Measurements from ENCODE around the gene NPAS4. TPM values are rescaled to one million over a fixed set of nuclear protein-coding genes. Genes with fewer than 3 reads are reported as not detected.

Gene NPAS4
- total RNA-seq, 2 experiments from 2014 or later, result 0.11 TPM; not detected in 1

GRCh38 chr11:66386171-66387069, 34.4 kb upstream of the NPAS4 start:
- ChIA-PET POLR2A (interaction anchor here (0.9 to 1.3 kb wide), 3 partner anchors 9 to 39 kb away, joined by 3 to 5 read pairs (median 4); partner anchors contain the start of gene B4GAT1), CTCF (interaction anchor here (0.7 to 8.7 kb wide), 47 partner anchors 9 to 280 kb away, joined by 3 to 149 read pairs (median 6); partner anchors contain the start of genes B4GAT1, BBS1, CD248 and DPP3)
- no peak overlapping the region for H3K27ac Mint-ChIP-seq
- no peaks in the 10 kb centered on the region for H3K27me3 Mint-ChIP-seq
- no peaks in the 10 kb centered on the region for H3K36me3 Mint-ChIP-seq (ENCODE audit: low read depth)
- ATAC-seq (peak; percentile 80), DNase-seq (peak; percentile 95)
- peaks cover 4% of the 10 kb centered on the region for H3K4me1 Mint-ChIP-seq (ENCODE audit: low read depth)
- peak overlapping the region; percentile 18 for H3K4me3 Mint-ChIP-seq
- intact Hi-C loops (cut with micrococcal nuclease), result loop anchor here (5.0 kb wide), 1 partner anchor 74 kb away; no protein-coding TSS in a partner anchor
- TF ChIP-seq CTCF (IDR thresholded peaks at IDR 0.05), result peak; percentile 87
- no peaks in the 10 kb centered on the region for H3K9me3 Mint-ChIP-seq

GRCh38 chr11:66388780-66389386, 32.0 kb upstream of the NPAS4 start:
- DNase-seq (peak; percentile 90), ATAC-seq (peak; percentile 89)
- intact Hi-C loops (cut with micrococcal nuclease), result loop anchor here (5.0 kb wide), 1 partner anchor 77 kb away; no protein-coding TSS in a partner anchor
- peaks cover 4% of the 10 kb centered on the region for H3K4me1 Mint-ChIP-seq (ENCODE audit: low read depth)
- ChIA-PET CTCF (interaction anchor here (0.8 to 8.7 kb wide), 47 partner anchors 8 to 429 kb away, joined by 3 to 149 read pairs (median 5); partner anchors contain the start of genes B4GAT1, BRMS1, CD248 and CTSF), POLR2A (interaction anchor here (0.6 to 1.5 kb wide), 3 partner anchors 16 to 77 kb away, joined by 4 to 6 read pairs (median 5); no protein-coding TSS in a partner anchor)
- no peak overlapping the region for H3K27ac Mint-ChIP-seq
- TF ChIP-seq CTCF (IDR thresholded peaks at IDR 0.05), result peak; percentile 86
- H3K9me3 Mint-ChIP-seq, result no peaks in the 10 kb centered on the region
- no peaks in the 10 kb centered on the region for H3K36me3 Mint-ChIP-seq (ENCODE audit: low read depth)
- peaks cover 4% of the 10 kb centered on the region for H3K27me3 Mint-ChIP-seq
- H3K4me3 Mint-ChIP-seq, result no peak overlapping the region

- no peak for ATAC-seq
- intact Hi-C loops (cut with micrococcal nuclease), result no loop called here
These were observed 29.5 kb upstream of the NPAS4 start for GRCh38 chr11:66391322-66391721.

GRCh38 chr11:66393954-66394353, 26.9 kb upstream of the NPAS4 start:
- ATAC-seq (no peak), DNase-seq (no peak)
- ChIA-PET CTCF (interaction anchor here (1.4 to 2.9 kb wide), 2 partner anchors 9 to 82 kb away, joined by 5 to 15 read pairs; no protein-coding TSS in a partner anchor), POLR2A (interaction anchor here (0.6 to 0.8 kb wide), 2 partner anchors 100 to 368 kb away, joined by 3 read pairs; no protein-coding TSS in a partner anchor)
- H3K27ac Mint-ChIP-seq, result no peak overlapping the region
- H3K36me3 Mint-ChIP-seq (ENCODE audit: low read depth), result no peaks in the 10 kb centered on the region
- no peaks in the 10 kb centered on the region for H3K4me1 Mint-ChIP-seq (ENCODE audit: low read depth)
- TF ChIP-seq CTCF (IDR thresholded peaks at IDR 0.05), result no peak
- no peaks in the 10 kb centered on the region for H3K9me3 Mint-ChIP-seq
- intact Hi-C loops (cut with micrococcal nuclease), result no loop called here
- no peak overlapping the region for H3K4me3 Mint-ChIP-seq
- H3K27me3 Mint-ChIP-seq, result peaks cover 9% of the 10 kb centered on the region

More at GRCh38 chr11:66391322-66391721, 29.5 kb upstream of the NPAS4 start:
- peaks cover 9% of the 10 kb centered on the region for H3K27me3 Mint-ChIP-seq
- POLR2A ChIA-PET, result interaction anchor here (1.1 kb wide), 1 partner anchor 29 kb away, joined by 3 read pairs; no protein-coding TSS in a partner anchor
- no peak overlapping the region for H3K4me3 Mint-ChIP-seq
- no peaks in the 10 kb centered on the region for H3K36me3 Mint-ChIP-seq (ENCODE audit: low read depth)
- H3K27ac Mint-ChIP-seq, result no peak overlapping the region
- CTCF ChIA-PET, result interaction anchor here (1.1 kb wide), 2 partner anchors 79 to 80 kb away, joined by 3 to 5 read pairs; no protein-coding TSS in a partner anchor
- DNase-seq, result no peak
- no peaks in the 10 kb centered on the region for H3K9me3 Mint-ChIP-seq
- TF ChIP-seq CTCF (IDR thresholded peaks at IDR 0.05), result no peak
- H3K4me1 Mint-ChIP-seq (ENCODE audit: low read depth), result no peaks in the 10 kb centered on the region
